IgD-negative memory B cell (primary cell): ENCODE measurements around the gene STEAP1B. TPM values are rescaled to one million over a fixed set of nuclear protein-coding genes. Genes with fewer than 3 reads are reported as not detected.

ENCODE experiments used
- H3K27ac Mint-ChIP-seq, 3 donors: one replicate each; pipeline ENCODE4 v1.8.0; 2020 to 2022; ENCODE audit warnings: mild to moderate bottlenecking in 3 of 3, mixed read lengths in 3 of 3, moderate library complexity in 1 of 3
- H3K27me3 Mint-ChIP-seq: one replicate; pipeline ENCODE4 v1.8.0; 2021; ENCODE audit warnings: mixed read lengths
- H3K36me3 Mint-ChIP-seq: one replicate; pipeline ENCODE4 v1.8.0; 2020; ENCODE audit warnings: mild to moderate bottlenecking, mixed read lengths
- H3K4me1 Mint-ChIP-seq, 3 donors: one replicate each; pipeline ENCODE4 v1.8.0; 2020 to 2022; ENCODE audit warnings: mixed read lengths in 3 of 3, mild to moderate bottlenecking in 1 of 3
- H3K4me3 Mint-ChIP-seq, 4 donors: one replicate each; pipeline ENCODE4 v1.8.0; 2020 to 2022; ENCODE audit warnings: mild to moderate bottlenecking in 4 of 4, mixed read lengths in 4 of 4, moderate library complexity in 3 of 4
- H3K9me3 Mint-ChIP-seq, 3 donors: one replicate each; pipeline ENCODE4 v1.8.0; 2020 to 2021; ENCODE audit warnings: mixed read lengths in 3 of 3, mild to moderate bottlenecking in 1 of 3
- polyA plus RNA-seq: library from polyadenylated mRNA; unstranded; fragments of 300-500 nt; fragmentation: Illumina TruSeq; gene quantifications from one replicate; pipeline ENCODE4 v1.2.3, GENCODE V29; 2021

STEAP1B gene
- polyA plus RNA-seq, 1 donor from 2014 or later: 3.4 TPM

DNA sequence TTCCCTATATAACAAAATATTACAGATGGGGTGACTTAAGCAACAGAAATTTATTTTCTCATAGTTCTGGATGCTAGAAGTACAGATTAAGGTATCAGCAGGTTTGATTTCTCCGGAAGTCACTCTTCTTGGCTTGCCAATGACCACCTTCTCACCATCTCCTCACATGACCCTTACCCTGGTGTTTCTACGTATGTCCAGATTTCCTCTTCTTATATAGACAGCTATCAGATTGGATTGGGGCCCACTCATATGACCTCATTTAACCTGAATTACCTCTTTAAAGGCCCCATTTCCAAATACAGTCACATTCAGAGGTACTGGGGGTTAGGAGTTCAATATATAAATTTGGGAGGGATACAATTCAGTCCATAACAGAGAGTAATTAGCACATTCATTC is 126.1 kb downstream of the STEAP1B start:
- H3K9me3 Mint-ChIP-seq: peaks cover 0 to 1% (median 0%) of the 10 kb centered on the region in 3 donors
- H3K36me3 Mint-ChIP-seq: no peaks in the 10 kb centered on the region
- peaks cover 5 to 6% (median 5%) of the 10 kb centered on the region in 3 donors for H3K4me1 Mint-ChIP-seq
- H3K27me3 Mint-ChIP-seq: peaks cover 14% of the 10 kb centered on the region
- no peak overlapping the region for H3K4me3 Mint-ChIP-seq
- H3K27ac Mint-ChIP-seq: no peak overlapping the region

DNA sequence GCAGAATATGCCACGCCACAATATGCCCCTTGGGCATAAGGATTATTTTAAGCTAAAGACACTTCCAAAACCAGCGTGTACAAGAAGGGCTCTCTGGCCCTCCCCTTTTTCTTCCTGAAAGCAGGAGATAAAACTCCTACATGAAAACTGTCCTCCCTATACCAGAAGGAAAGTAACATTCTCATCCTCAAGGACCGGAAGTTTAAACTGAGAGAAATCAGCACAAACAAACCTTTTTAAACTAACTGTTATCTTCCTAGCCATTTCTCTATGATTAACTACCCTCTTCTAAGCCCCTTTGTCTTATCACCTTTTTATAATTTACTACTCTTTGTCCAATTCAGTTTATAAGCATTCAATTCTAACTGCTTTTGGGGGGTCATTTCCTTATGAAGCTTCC is 126.6 kb downstream of the STEAP1B start:
- Mint-ChIP-seq H3K36me3 (no peaks in the 10 kb centered on the region), H3K27me3 (peaks cover 14% of the 10 kb centered on the region), H3K4me3 (no peak overlapping the region), H3K9me3 (peaks cover 0 to 1% (median 0%) of the 10 kb centered on the region in 3 donors), H3K27ac (no peak overlapping the region), H3K4me1 (peaks cover 5 to 6% (median 5%) of the 10 kb centered on the region in 3 donors)

DNA sequence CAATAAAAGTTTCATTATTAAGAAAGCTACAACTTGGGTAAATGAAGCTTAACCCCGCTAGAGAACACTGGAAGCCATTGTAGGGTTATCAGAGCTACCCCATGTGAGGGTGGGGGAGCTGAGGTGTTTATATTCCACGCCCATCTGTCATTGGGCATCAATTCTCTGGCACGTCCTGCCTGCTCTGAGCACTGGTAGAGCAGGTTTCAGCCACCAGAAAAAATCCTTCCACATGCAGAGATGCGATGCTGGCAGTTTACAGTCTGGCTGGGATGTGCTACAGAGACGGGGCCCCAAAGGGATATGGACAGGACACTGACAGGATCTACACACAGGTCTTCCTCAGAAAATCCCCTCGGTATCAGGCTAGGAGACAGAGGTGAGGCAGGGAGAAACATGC is 127.1 kb downstream of the STEAP1B start:
- Mint-ChIP-seq H3K4me1 (peaks cover 5 to 6% (median 5%) of the 10 kb centered on the region in 3 donors), H3K36me3 (no peaks in the 10 kb centered on the region), H3K27me3 (peaks cover 11% of the 10 kb centered on the region), H3K27ac (no peak overlapping the region), H3K9me3 (peaks cover 0 to 1% (median 0%) of the 10 kb centered on the region in 3 donors), H3K4me3 (no peak overlapping the region)

DNA sequence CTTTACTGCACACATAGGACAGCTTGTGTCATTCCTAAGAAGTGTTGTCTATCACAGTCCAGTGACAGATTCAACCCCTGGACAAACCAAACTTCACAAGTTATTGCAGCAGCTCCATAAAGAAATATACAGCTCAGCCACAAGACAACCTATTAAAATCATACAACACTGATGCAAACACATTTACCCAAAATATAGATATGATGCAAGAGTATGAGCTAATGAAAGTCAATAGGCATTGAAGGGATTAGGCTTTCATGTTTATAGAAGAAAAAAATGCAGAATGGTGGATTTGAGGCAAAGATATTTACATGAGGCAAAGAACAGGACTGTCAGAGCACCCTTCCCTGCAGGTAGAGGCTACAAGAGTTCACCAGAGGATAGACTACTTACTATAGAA is 128.1 kb downstream of the STEAP1B start:
- Mint-ChIP-seq H3K4me3 (no peak overlapping the region), H3K27me3 (peaks cover 13% of the 10 kb centered on the region), H3K36me3 (no peaks in the 10 kb centered on the region), H3K27ac (no peak overlapping the region), H3K9me3 (peaks cover 0 to 1% (median 0%) of the 10 kb centered on the region in 3 donors), H3K4me1 (peaks cover 1 to 3% (median 1%) of the 10 kb centered on the region in 3 donors)

Other genes starting within 250 kb of the STEAP1B start
- gene RAPGEF5, start 143.0 kb downstream of the STEAP1B start, polyA plus RNA-seq: 1.2 TPM
- gene IL6, start 227.0 kb upstream of the STEAP1B start, polyA plus RNA-seq: 3.8 TPM